Measurements from ENCODE around the gene MAP1LC3A. TPM values are rescaled to one million over a fixed set of nuclear protein-coding genes. Genes with fewer than 3 reads are reported as not detected.

The MAP1LC3A gene
- total and polyA plus RNA-seq, 2 donors (not counting 1 experiment from before 2014, with no cell fraction given): 3.5 to 10.5 TPM

DNA sequence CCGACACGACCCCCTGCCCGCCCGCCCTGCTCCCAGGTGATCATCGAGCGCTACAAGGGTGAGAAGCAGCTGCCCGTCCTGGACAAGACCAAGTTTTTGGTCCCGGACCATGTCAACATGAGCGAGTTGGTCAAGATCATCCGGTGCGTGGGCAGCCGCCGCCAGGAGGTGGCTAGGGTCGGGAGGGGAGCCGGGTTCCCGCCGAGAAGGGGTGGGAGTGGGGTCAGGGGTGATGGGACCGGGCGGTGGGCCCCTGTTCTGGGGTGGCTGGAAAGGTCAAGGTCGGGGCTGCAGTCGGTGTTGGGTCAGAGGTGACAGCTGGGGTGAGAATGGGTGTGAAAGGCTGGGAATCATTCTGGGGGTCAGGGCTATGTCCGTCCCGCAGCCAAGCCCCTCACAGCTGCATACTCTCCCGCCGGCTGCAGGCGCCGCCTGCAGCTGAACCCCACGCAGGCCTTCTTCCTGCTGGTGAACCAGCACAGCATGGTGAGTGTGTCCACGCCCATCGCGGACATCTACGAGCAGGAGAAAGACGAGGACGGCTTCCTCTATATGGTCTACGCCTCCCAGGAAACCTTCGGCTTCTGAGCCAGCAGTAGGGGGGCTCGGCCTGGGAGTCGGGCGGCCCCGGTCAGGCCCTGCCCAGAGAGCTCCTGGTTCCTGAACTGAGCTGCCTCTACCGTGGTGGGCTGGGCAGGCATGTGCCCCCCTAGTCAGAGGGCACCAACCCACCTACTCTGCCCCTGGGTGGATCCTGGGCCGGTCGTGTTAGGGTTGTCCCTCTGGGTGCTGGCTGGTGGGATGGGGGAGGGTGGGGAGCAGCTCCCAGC, 1.0 kb downstream of the MAP1LC3A start:
- peak overlapping the region; percentile 85 for H3K4me3 Mint-ChIP-seq
- Histone ChIP-seq H3K9ac (ENCODE audit: low read length) (no peak overlapping the region), H3K27ac (ENCODE audit: low read length in 2 of 2) (peak overlapping the region; percentile 6 to 9), H3K9me3 (ENCODE audit: control extremely low read depth in 1 of 3, control insufficient read depth in 2 of 3, insufficient read depth in 1 of 3, low read length in 2 of 3) (no peaks in the 10 kb centered on the region), H3K27me3 (replicated peaks in 1 of 4; ENCODE audit: control extremely low read depth in 1 of 4, control insufficient read depth in 3 of 4, insufficient read depth in 4 of 4, low read length in 3 of 4) (no peaks in the 10 kb centered on the region), H3K4me2 (replicated peaks; ENCODE audit: low read depth, low read length, poor library complexity, severe bottlenecking) (peak overlapping the region; percentile 22), H3K36me3 (replicated peaks in 1 of 2; ENCODE audit: control extremely low read depth in 1 of 2, control insufficient read depth in 1 of 2, extremely low read depth in 1 of 2, insufficient read depth in 2 of 2, low read length in 1 of 2) (no peaks in the 10 kb centered on the region), H4K20me1 (ENCODE audit: control insufficient read depth, insufficient read depth, low read length, poor library complexity, severe bottlenecking) (no peaks in the 10 kb centered on the region), H3K79me2 (ENCODE audit: control insufficient read depth, insufficient read depth, low read length) (no peaks in the 10 kb centered on the region), H3K4me3 (ENCODE audit: control extremely low read depth in 1 of 5, extremely low read depth in 1 of 5, insufficient read depth in 1 of 5, low read depth in 2 of 5, low read length in 4 of 5) (no peak overlapping the region), H3K4me1 (ENCODE audit: control insufficient read depth in 2 of 2, insufficient read depth in 2 of 2, low read length in 2 of 2) (peaks cover 8 to 14% of the 10 kb centered on the region in 2 donors), H2AFZ (ENCODE audit: insufficient read depth, low read depth, low read length, poor library complexity, severe bottlenecking) (no peak overlapping the region)
- ChIA-PET CTCF (interaction anchor here (1.0 to 1.2 kb wide), 2 partner anchors 21 to 149 kb away, joined by 3 read pairs; no protein-coding TSS in a partner anchor), POLR2A (interaction anchor here (0.7 kb wide), 1 partner anchor 1234 kb away, joined by 11 read pairs; no protein-coding TSS in a partner anchor)
- no peaks in the 10 kb centered on the region for H3K9me3 Mint-ChIP-seq (ENCODE audit: insufficient read depth)
- intact Hi-C loops (cut with micrococcal nuclease): loop anchor here (2.0 kb wide), 1 partner anchor 313 kb away; the partner anchor contains the start of gene GGT7
- TF ChIP-seq, protein P1, sequence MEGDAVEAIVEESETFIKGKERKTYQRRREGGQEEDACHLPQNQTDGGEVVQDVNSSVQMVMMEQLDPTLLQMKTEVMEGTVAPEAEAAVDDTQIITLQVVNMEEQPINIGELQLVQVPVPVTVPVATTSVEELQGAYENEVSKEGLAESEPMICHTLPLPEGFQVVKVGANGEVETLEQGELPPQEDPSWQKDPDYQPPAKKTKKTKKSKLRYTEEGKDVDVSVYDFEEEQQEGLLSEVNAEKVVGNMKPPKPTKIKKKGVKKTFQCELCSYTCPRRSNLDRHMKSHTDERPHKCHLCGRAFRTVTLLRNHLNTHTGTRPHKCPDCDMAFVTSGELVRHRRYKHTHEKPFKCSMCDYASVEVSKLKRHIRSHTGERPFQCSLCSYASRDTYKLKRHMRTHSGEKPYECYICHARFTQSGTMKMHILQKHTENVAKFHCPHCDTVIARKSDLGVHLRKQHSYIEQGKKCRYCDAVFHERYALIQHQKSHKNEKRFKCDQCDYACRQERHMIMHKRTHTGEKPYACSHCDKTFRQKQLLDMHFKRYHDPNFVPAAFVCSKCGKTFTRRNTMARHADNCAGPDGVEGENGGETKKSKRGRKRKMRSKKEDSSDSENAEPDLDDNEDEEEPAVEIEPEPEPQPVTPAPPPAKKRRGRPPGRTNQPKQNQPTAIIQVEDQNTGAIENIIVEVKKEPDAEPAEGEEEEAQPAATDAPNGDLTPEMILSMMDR (IDR thresholded peaks at IDR 0.05): no peak
- TF ChIP-seq EZH2 (IDR thresholded peaks at IDR 0.05; ENCODE audit: borderline replicate concordance, insufficient read depth, low read depth, low read length, poor library complexity, severe bottlenecking): no peak
- whole genome bisulfite sequencing (ENCODE audit: insufficient coverage): 93% methylated on average over 36 of the region's 43 CpGs
- H3K27ac Mint-ChIP-seq: peak overlapping the region; percentile 92
- DNase-seq (peak; percentile 47), ATAC-seq (ENCODE audit: low read depth) (no peak)
- peaks cover 13% of the 10 kb centered on the region for H3K4me1 Mint-ChIP-seq
- H3K27me3 Mint-ChIP-seq: no peaks in the 10 kb centered on the region

DNA sequence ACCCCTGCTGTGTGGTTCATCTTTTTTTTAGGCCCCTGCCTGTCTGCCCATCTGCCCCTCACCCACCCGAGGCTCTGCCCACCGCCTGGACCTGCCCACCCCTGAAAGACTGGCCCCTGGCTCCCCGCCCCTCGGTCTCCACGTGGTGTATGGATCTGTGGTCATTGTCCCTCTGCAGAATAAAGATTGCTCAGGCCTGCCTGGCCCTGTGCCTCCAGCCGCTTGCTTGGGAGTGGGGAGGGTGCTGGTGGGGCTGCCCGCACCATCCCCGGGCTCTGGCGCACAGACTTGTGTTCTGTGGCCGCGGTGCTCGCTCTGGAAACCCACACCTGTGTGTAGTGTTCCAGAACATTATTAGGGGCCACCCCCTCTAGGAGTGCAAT, 1.6 kb downstream of the MAP1LC3A start:
- CTCF ChIA-PET: interaction anchor here (1.2 to 3.4 kb wide), 2 partner anchors 22 to 150 kb away, joined by 3 to 10 read pairs; no protein-coding TSS in a partner anchor
- no peaks in the 10 kb centered on the region for H3K36me3 ChIP-seq (replicated peaks in 1 of 2; ENCODE audit: control extremely low read depth in 1 of 2, control insufficient read depth in 1 of 2, extremely low read depth in 1 of 2, insufficient read depth in 2 of 2, low read length in 1 of 2)
- POLR2A ChIA-PET: interaction anchor here (0.7 kb wide), 1 partner anchor 1233 kb away, joined by 11 read pairs; no protein-coding TSS in a partner anchor

More for the DNA sequence above, 1.6 kb downstream of the MAP1LC3A start:
- Histone ChIP-seq H3K4me2 (replicated peaks; ENCODE audit: low read depth, low read length, poor library complexity, severe bottlenecking) (no peak overlapping the region), H3K27ac (ENCODE audit: low read length in 2 of 2) (peak overlapping the region in 1 of 2 donors; percentile 9), H3K27me3 (replicated peaks in 1 of 4; ENCODE audit: control extremely low read depth in 1 of 4, control insufficient read depth in 3 of 4, insufficient read depth in 4 of 4, low read length in 3 of 4) (no peaks in the 10 kb centered on the region), H4K20me1 (ENCODE audit: control insufficient read depth, insufficient read depth, low read length, poor library complexity, severe bottlenecking) (no peaks in the 10 kb centered on the region), H3K9ac (ENCODE audit: low read length) (no peak overlapping the region), H3K4me1 (ENCODE audit: control insufficient read depth in 2 of 2, insufficient read depth in 2 of 2, low read length in 2 of 2) (peaks cover 8 to 14% of the 10 kb centered on the region in 2 donors), H2AFZ (ENCODE audit: insufficient read depth, low read depth, low read length, poor library complexity, severe bottlenecking) (no peak overlapping the region), H3K9me3 (ENCODE audit: control extremely low read depth in 1 of 3, control insufficient read depth in 2 of 3, insufficient read depth in 1 of 3, low read length in 2 of 3) (no peaks in the 10 kb centered on the region), H3K79me2 (ENCODE audit: control insufficient read depth, insufficient read depth, low read length) (no peaks in the 10 kb centered on the region), H3K4me3 (ENCODE audit: control extremely low read depth in 1 of 5, extremely low read depth in 1 of 5, insufficient read depth in 1 of 5, low read depth in 2 of 5, low read length in 4 of 5) (no peak overlapping the region)
- WGBS (ENCODE audit: insufficient coverage): 76% methylated on average over 10 of the region's 12 CpGs
- H3K4me1 Mint-ChIP-seq: peaks cover 13% of the 10 kb centered on the region
- intact Hi-C loops (cut with micrococcal nuclease): no loop called here
- H3K27me3 Mint-ChIP-seq: no peaks in the 10 kb centered on the region
- H3K9me3 Mint-ChIP-seq (ENCODE audit: insufficient read depth): no peaks in the 10 kb centered on the region
- peak overlapping the region; percentile 78 for H3K4me3 Mint-ChIP-seq
- H3K27ac Mint-ChIP-seq: peak overlapping the region; percentile 93
- ATAC-seq (ENCODE audit: low read depth) (no peak), DNase-seq (no peak)
- TF ChIP-seq, protein P1 (IDR thresholded peaks at IDR 0.05): no peak
- no peak for TF ChIP-seq EZH2 (IDR thresholded peaks at IDR 0.05; ENCODE audit: borderline replicate concordance, insufficient read depth, low read depth, low read length, poor library complexity, severe bottlenecking)

Measured in B cell (primary cell).